Body of pancreas (tissue), 4 donors: ENCODE data around the gene MINPP1. TPM values are rescaled to one million over a fixed set of nuclear protein-coding genes. Genes with fewer than 3 reads are reported as not detected.
A peak's percentile ranks its signal among the peaks of the same experiment; 100 is the strongest.

Experiments
- ATAC-seq: fragments of 150-250 bp; one replicate; pipeline ENCODE4 v1.9.1; 2016
- DNase-seq, 4 donors: peaks; one replicate each; pipeline ENCODE4 v3.0.0-alpha.2; 2019
- H3K27ac ChIP-seq, 4 donors: fragments of 200-600 bp; sonication (generic); 1 replicate in 3 of 4; 2 replicates in 1 of 4; pipeline versions ENCODE4 v1.5.1 to v1.6.1; 2016 to 2019; ENCODE audit warnings: mild to moderate bottlenecking in 1 of 4, mixed read lengths in 1 of 4, moderate library complexity in 1 of 4
- H3K27me3 ChIP-seq, 2 donors: fragments of 200-600 bp; sonication (generic); one replicate each; pipeline ENCODE4 v1.6.0; 2016; ENCODE audit warnings: mild to moderate bottlenecking in 1 of 2
- H3K36me3 ChIP-seq, 2 donors: fragments of 200-600 bp; sonication (generic); replicated peaks in 1 of 2; 2 replicates each; pipeline ENCODE4 v1.5.1; 2016; ENCODE audit warnings: low read depth in 2 of 2; ENCODE audit not compliant: insufficient read depth in 1 of 2
- H3K4me1 ChIP-seq: fragments of 200-600 bp; sonication (generic); one replicate; pipeline ENCODE4 v1.6.0; 2016
- H3K4me3 ChIP-seq, 2 donors: fragments of 200-600 bp; sonication (generic); 1 replicate in 1 of 2; 2 replicates in 1 of 2; pipeline ENCODE4 v1.5.1; 2016 to 2019
- H3K9me3 ChIP-seq, 3 donors: fragments of 200-600 bp; sonication (generic); 1 replicate in 2 of 3; 2 replicates in 1 of 3; pipeline ENCODE4 v1.5.1; 2016
- POLR2A ChIP-seq, 3 donors: fragments of 450-650 bp; IDR thresholded peaks; one replicate each; pipeline ENCODE4 v1.6.1; 2016; ENCODE audit warnings: antibody characterized with exemption in 3 of 3, mild to moderate bottlenecking in 2 of 3
- WGBS, 2 donors: methylation state at CpG; one replicate each; pipeline ENCODE4 v1.1.5; 2017; 5-methylcytosine and 5-hydroxymethylcytosine counted together
- intact Hi-C: fragments of 100-400 bp; cut with DNase I; formaldehyde crosslinking; loops from one replicate; pipeline ENCODE4 v1.15.1; 2023
- total RNA-seq, 2 donors: library from RNA; depleted of rRNA; stranded (reverse); fragments of >200 nt; gene quantifications; one replicate each; pipeline ENCODE4 v1.1.0, GENCODE V29; 2016
- TF ChIP-seq, protein P1 (sequence below), 7 experiments: fragments of 450-650 bp in 4 of 7; fragments of 200-600 bp in 3 of 7; sonication (generic) in 3 of 7; IDR thresholded peaks; one replicate each; pipeline ENCODE4 v1.5.1; 2016 to 2019; ENCODE audit warnings: antibody characterized with exemption in 7 of 7

The MINPP1 gene
- total RNA-seq, 2 donors from 2014 or later: 8.9 to 18.9 TPM

DNA sequence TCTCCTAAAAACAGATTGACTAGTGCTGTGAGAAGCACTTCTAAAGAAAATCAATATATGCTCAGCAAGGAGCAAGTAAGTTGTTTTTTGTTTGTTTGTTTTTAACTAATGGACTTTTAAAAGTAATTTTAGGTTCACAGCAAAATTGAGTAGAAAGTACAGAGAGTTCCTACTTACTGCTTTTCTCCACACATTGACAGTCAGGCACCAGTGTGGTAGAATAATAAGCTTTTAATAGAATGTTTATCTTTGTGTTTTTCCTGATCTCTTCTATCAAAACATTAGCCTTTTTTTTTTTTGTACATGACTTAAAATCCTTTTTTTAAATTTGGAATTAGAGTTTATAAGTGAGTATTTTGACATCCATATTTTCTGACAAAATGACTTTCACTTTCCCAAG is 28.0 kb downstream of the MINPP1 start:
- Histone ChIP-seq H3K4me3 (no peak overlapping the region), H3K4me1 (peaks cover 8% of the 10 kb centered on the region), H3K9me3 (no peaks in the 10 kb centered on the region), H3K36me3 (peaks cover 0 to 6% of the 10 kb centered on the region in 2 donors), H3K27ac (peak overlapping the region in 1 of 4 donors; percentile 28), H3K27me3 (no peaks in the 10 kb centered on the region)
- TF ChIP-seq, protein P1, sequence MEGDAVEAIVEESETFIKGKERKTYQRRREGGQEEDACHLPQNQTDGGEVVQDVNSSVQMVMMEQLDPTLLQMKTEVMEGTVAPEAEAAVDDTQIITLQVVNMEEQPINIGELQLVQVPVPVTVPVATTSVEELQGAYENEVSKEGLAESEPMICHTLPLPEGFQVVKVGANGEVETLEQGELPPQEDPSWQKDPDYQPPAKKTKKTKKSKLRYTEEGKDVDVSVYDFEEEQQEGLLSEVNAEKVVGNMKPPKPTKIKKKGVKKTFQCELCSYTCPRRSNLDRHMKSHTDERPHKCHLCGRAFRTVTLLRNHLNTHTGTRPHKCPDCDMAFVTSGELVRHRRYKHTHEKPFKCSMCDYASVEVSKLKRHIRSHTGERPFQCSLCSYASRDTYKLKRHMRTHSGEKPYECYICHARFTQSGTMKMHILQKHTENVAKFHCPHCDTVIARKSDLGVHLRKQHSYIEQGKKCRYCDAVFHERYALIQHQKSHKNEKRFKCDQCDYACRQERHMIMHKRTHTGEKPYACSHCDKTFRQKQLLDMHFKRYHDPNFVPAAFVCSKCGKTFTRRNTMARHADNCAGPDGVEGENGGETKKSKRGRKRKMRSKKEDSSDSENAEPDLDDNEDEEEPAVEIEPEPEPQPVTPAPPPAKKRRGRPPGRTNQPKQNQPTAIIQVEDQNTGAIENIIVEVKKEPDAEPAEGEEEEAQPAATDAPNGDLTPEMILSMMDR (IDR thresholded peaks at IDR 0.05): no peak
- no peak for TF ChIP-seq POLR2A (IDR thresholded peaks at IDR 0.05)
- no peak for DNase-seq
- intact Hi-C loops: loop anchor here (10.0 kb wide), 1 partner anchor 202 kb away; no protein-coding TSS in a partner anchor
- ATAC-seq: no peak

DNA sequence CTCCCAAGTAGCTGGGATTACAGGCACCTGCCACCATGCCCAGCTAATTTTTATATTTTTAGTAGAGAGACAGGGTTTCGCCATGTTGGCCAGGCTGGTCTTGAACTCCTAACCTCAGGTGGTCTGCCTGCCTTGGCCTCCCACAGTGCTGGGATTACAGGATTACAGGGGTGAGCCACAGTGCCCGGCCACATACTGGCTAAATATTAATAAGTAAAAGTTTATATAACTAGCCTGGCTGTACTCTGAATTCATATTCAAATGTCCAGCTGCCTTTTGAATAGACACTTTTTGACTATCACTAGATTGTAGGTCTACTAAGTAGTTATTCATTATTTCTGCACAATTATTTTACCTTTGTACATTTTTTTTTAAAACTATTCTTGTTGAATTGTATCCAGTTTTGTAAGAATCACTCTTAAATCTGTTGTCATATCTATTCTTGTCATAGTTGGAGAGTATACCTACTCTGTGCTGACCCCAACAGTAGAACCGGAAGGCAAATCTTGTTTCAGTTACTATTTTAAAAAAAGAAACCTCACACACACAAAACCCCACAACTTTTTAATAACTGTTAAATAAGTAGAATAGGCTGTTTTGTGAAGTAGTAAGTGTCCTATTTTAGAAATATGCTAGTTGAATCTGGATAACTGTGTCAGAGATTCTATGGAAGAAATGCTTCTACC is 29.6 kb downstream of the MINPP1 start:
- no peak overlapping the region for H3K4me3 ChIP-seq
- H3K27ac ChIP-seq: no peak overlapping the region
- peaks cover 0 to 6% of the 10 kb centered on the region in 2 donors for H3K36me3 ChIP-seq
- H3K9me3 ChIP-seq: no peaks in the 10 kb centered on the region
- H3K4me1 ChIP-seq: peaks cover 8% of the 10 kb centered on the region
- ATAC-seq: no peak
- 70 to 80% methylated on average over 3 of the region's 3 CpGs for WGBS, 2 donors
- TF ChIP-seq, protein P1 (IDR thresholded peaks at IDR 0.05): no peak
- TF ChIP-seq POLR2A (IDR thresholded peaks at IDR 0.05): no peak
- H3K27me3 ChIP-seq: no peaks in the 10 kb centered on the region
- DNase-seq: no peak
- intact Hi-C loops: loop anchor here (10.0 kb wide), 1 partner anchor 200 kb away; no protein-coding TSS in a partner anchor

DNA sequence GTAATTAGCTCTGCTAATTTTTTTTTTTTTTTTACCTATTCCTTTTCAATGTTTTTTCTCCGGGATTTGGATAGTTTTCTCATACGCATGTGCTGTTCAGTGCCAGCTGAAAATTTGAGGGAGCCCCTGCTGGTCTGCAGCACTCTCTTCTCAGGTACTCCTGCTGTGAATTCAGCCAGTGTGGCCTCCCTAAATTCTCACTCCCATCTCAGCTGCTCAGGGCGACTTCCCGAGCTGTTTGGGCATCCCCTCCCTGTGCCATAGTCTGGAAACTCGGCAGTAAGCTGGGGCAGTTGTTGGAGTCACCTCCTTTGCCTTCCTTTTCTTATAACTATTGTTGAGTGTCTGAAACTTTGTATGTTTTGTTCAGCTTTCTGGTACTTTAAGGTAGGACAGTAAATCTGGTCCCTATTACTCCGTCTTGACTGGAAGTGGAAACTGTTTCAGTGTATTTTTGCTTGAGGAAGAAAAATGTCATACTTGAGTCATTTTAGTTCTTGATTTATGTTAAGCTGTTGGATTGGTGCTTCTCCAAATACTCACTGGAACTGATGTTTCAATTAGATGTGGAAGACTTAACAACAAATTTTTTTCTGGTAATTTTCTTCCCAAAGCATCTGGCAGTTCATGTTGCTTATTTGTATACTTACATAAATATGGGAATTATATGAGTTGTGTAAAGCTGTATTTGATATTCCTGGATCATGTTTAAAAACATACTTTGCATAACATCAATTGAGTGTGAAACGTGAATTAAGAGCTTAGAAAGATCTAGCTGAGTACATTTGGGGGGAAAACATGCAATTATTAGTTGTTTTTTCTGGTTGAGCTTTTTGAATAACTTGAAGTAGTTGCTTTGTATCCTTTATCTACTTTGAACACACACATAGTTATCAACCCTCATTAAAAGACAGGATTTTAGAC is 33.7 kb downstream of the MINPP1 start:
- Histone ChIP-seq H3K9me3 (no peaks in the 10 kb centered on the region), H3K27me3 (no peaks in the 10 kb centered on the region), H3K4me1 (peaks cover 8% of the 10 kb centered on the region), H3K27ac (no peak overlapping the region), H3K4me3 (no peak overlapping the region), H3K36me3 (no peaks in the 10 kb centered on the region)
- no peak for DNase-seq
- TF ChIP-seq POLR2A (IDR thresholded peaks at IDR 0.05): no peak
- TF ChIP-seq, protein P1 (IDR thresholded peaks at IDR 0.05): no peak
- ATAC-seq: no peak
- 84 to 89% methylated on average over 7 of the region's 7 CpGs for WGBS, 2 donors
- intact Hi-C loops: loop anchor here (10.0 kb wide), 1 partner anchor 196 kb away; no protein-coding TSS in a partner anchor

DNA sequence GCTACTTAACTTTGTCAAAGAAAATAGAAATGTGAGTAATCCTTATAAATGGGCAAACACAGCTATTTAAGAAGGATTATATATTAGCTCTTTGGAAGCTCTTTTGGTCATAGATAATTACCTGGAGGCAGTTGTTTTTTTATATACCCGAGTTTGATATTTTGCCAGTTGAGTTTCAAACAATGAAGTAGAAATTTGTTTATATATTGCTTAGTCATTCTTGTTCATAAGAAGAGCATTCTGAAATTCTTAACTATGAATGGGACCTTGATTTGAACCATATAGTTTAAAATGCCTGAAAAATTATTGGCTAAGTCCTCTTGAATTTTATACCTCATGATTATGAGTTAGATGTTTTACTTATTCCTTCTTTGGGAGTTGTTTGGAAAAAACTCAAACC is 36.4 kb downstream of the MINPP1 start:
- TF ChIP-seq, protein P1 (IDR thresholded peaks at IDR 0.05): no peak
- no peak for TF ChIP-seq POLR2A (IDR thresholded peaks at IDR 0.05)
- no peak for ATAC-seq
- H3K9me3 ChIP-seq: no peaks in the 10 kb centered on the region
- no peak overlapping the region for H3K4me3 ChIP-seq
- DNase-seq: no peak
- no peak overlapping the region for H3K27ac ChIP-seq
- no peaks in the 10 kb centered on the region for H3K27me3 ChIP-seq
- intact Hi-C loops: loop anchor here (10.0 kb wide), 1 partner anchor 94 kb away; no protein-coding TSS in a partner anchor
- H3K36me3 ChIP-seq: no peaks in the 10 kb centered on the region
- H3K4me1 ChIP-seq: no peaks in the 10 kb centered on the region
- 30 to 31% methylated on average over 1 of the region's 1 CpG for WGBS, 2 donors
